ENCODE data around the gene APC2.

DNA sequence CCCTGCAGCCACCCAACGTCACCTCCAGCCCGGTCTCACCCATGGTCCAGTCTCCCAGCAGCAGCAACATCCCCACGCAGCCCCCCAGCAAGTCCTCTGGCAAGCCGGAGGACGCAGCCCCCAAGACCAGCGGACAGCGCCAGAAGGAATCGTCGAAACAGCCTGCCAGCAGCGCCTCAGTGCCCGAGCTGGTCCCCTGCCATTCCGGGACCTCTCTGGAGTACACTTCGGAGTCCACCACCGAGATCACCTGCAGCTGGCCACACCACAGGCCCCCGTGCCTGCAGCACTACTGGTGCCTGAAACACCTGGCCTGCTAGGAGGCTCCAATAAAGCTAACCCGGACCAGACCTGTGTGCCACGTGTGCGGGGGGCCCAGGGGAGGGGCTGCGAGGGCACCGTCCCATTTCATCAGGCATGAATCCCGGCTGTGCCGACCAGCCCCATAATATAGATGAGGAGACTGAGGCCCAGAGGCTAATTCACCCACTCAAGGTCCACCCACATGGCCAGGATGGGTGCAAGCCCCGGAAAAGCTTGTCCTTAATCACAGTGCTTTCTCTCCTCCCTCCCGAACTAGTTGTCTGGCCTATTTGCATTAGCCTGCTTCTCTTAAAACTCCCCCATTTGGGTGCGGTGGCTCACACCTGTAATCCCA, 47.8 kb downstream of the APC2 start:
- TF ChIP-seq, protein P1, sequence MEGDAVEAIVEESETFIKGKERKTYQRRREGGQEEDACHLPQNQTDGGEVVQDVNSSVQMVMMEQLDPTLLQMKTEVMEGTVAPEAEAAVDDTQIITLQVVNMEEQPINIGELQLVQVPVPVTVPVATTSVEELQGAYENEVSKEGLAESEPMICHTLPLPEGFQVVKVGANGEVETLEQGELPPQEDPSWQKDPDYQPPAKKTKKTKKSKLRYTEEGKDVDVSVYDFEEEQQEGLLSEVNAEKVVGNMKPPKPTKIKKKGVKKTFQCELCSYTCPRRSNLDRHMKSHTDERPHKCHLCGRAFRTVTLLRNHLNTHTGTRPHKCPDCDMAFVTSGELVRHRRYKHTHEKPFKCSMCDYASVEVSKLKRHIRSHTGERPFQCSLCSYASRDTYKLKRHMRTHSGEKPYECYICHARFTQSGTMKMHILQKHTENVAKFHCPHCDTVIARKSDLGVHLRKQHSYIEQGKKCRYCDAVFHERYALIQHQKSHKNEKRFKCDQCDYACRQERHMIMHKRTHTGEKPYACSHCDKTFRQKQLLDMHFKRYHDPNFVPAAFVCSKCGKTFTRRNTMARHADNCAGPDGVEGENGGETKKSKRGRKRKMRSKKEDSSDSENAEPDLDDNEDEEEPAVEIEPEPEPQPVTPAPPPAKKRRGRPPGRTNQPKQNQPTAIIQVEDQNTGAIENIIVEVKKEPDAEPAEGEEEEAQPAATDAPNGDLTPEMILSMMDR (IDR thresholded peaks at IDR 0.05; ENCODE audit: low read depth, low read length, poor library complexity, severe bottlenecking) = no peak
- no peak for TF ChIP-seq EZH2phosphoT487 (IDR thresholded peaks at IDR 0.05; ENCODE audit: borderline replicate concordance, low read length)

Data from DOHH2 (cell line).